22Rv1 (cell line): ENCODE results near the gene TOX4.

Source experiments
- ZFX ChIP-seq: fragments of 450-650 bp; IDR thresholded peaks from 2 replicates; pipeline ENCODE4 v1.6.1; 2017; ENCODE audit warnings: antibody characterized with exemption, borderline replicate concordance
- TF ChIP-seq, protein P1 (sequence below): fragments of 450-650 bp; IDR thresholded peaks from 2 replicates; pipeline ENCODE4 v1.5.1; 2017; ENCODE audit warnings: mild to moderate bottlenecking

DNA sequence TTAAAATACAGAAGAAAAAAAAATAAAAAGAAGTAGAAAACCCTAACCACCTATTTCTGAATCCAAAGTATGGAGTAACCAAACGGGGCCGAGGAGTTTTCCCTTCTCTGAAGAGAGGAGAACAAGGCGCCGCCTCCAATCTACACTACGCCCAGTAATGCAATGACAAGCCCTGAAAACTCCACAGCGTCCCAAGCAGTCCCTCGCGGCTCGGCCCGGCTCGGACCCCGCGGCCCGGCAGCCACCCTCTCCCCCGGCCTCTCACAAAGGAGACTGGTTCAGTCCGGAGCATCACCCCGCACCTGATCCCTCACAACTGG, 21.4 kb upstream of the TOX4 start:
- TF ChIP-seq, protein P1, sequence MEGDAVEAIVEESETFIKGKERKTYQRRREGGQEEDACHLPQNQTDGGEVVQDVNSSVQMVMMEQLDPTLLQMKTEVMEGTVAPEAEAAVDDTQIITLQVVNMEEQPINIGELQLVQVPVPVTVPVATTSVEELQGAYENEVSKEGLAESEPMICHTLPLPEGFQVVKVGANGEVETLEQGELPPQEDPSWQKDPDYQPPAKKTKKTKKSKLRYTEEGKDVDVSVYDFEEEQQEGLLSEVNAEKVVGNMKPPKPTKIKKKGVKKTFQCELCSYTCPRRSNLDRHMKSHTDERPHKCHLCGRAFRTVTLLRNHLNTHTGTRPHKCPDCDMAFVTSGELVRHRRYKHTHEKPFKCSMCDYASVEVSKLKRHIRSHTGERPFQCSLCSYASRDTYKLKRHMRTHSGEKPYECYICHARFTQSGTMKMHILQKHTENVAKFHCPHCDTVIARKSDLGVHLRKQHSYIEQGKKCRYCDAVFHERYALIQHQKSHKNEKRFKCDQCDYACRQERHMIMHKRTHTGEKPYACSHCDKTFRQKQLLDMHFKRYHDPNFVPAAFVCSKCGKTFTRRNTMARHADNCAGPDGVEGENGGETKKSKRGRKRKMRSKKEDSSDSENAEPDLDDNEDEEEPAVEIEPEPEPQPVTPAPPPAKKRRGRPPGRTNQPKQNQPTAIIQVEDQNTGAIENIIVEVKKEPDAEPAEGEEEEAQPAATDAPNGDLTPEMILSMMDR, result no peak
- TF ChIP-seq ZFX, result no peak
